CD14-positive monocyte (primary cell): Measurements from ENCODE around the gene TLR9. TPM values are rescaled to one million over a fixed set of nuclear protein-coding genes. Genes with fewer than 3 reads are reported as not detected.

Experiments used
- DNase-seq, 3 donors: peaks; one replicate each; pipeline ENCODE4 v3.0.0-alpha.2; 2011 to 2022
- H2AFZ ChIP-seq: 2 replicates; pipeline ENCODE4 v1.6.0; 2012; ENCODE audit warnings: mild to moderate bottlenecking, low read depth, low read length, inconsistent platforms; ENCODE audit not compliant: insufficient read depth, poor library complexity, severe bottlenecking
- H3K27ac ChIP-seq, 2 donors: 1 replicate in 1 of 2; 2 replicates in 1 of 2; pipeline ENCODE4 v1.5.1; 2012 to 2013; ENCODE audit warnings: low read length in 2 of 2, control low read depth in 1 of 2, inconsistent platforms in 1 of 2, low read depth in 1 of 2, mild to moderate bottlenecking in 1 of 2
- H3K27me3 ChIP-seq, 2 donors: one replicate each; pipeline versions ENCODE4 v1.6.0 to v1.6.1; 2011 to 2013; ENCODE audit warnings: low read length in 2 of 2; ENCODE audit not compliant: control insufficient read depth in 2 of 2, insufficient read depth in 2 of 2
- H3K36me3 ChIP-seq, 2 donors: replicated peaks in 1 of 2; 1 replicate in 1 of 2; 2 replicates in 1 of 2; pipeline versions ENCODE4 v1.5.1 to v1.6.1; 2012 to 2013; ENCODE audit warnings: low read length in 2 of 2, control low read depth in 1 of 2, inconsistent platforms in 1 of 2, mild to moderate bottlenecking in 1 of 2; ENCODE audit not compliant: insufficient read depth in 2 of 2, control insufficient read depth in 1 of 2
- H3K4me1 ChIP-seq, 2 donors: 1 replicate in 1 of 2; 2 replicates in 1 of 2; pipeline versions ENCODE4 v1.5.1 to v1.6.1; 2012 to 2013; ENCODE audit warnings: low read length in 2 of 2, control low read depth in 1 of 2, inconsistent platforms in 1 of 2, mild to moderate bottlenecking in 1 of 2, moderate library complexity in 1 of 2; ENCODE audit not compliant: insufficient read depth in 2 of 2, control insufficient read depth in 1 of 2
- H3K4me2 ChIP-seq: replicated peaks from 2 replicates; pipeline ENCODE3; 2012; ENCODE audit warnings: low read length, moderate library complexity, mild to moderate bottlenecking; ENCODE audit not compliant: poor library complexity, severe bottlenecking; ENCODE audit errors: extremely low read depth
- H3K4me3 ChIP-seq, 3 experiments: fragments of 200-600 bp in 1 of 3; sonication (generic) in 1 of 3; replicated peaks in 1 of 3; 1 replicate in 2 of 3; 2 replicates in 1 of 3; pipeline ENCODE4 v1.5.1; 2011 to 2013; ENCODE audit warnings: low read length in 3 of 3, mild to moderate bottlenecking in 3 of 3, control low read depth in 2 of 3, low read depth in 2 of 3, inconsistent platforms in 1 of 3, moderate library complexity in 1 of 3
- H3K79me2 ChIP-seq: 2 replicates; pipeline ENCODE4 v1.6.0; 2012; ENCODE audit warnings: mild to moderate bottlenecking, control low read depth, inconsistent platforms, low read length, moderate library complexity; ENCODE audit not compliant: insufficient read depth
- H3K9ac ChIP-seq: 2 replicates; pipeline ENCODE4 v1.6.0; 2017; ENCODE audit warnings: low read length, mild to moderate bottlenecking; ENCODE audit not compliant: insufficient read depth, poor library complexity, severe bottlenecking
- H3K9me3 ChIP-seq, 2 donors: replicated peaks in 1 of 2; 1 replicate in 1 of 2; 2 replicates in 1 of 2; pipeline versions ENCODE4 v1.5.1 to v1.6.1; 2012 to 2013; ENCODE audit warnings: low read length in 2 of 2, control low read depth in 1 of 2; ENCODE audit not compliant: control insufficient read depth in 1 of 2, insufficient read depth in 1 of 2
- H4K20me1 ChIP-seq: 2 replicates; pipeline ENCODE4 v1.6.0; 2012; ENCODE audit warnings: mild to moderate bottlenecking, low read length, control low read depth, moderate library complexity; ENCODE audit not compliant: insufficient read depth
- H3K27ac Mint-ChIP-seq, 7 donors: one replicate each; pipeline ENCODE4 v1.8.0; 2020; ENCODE audit warnings: mild to moderate bottlenecking in 7 of 7, mixed read lengths in 7 of 7, moderate library complexity in 6 of 7, inconsistent platforms in 2 of 7
- H3K27me3 Mint-ChIP-seq, 3 donors: one replicate each; pipeline ENCODE4 v1.8.0; 2021 to 2022; ENCODE audit warnings: low read depth in 3 of 3, mild to moderate bottlenecking in 3 of 3, mixed read lengths in 3 of 3, moderate library complexity in 3 of 3, inconsistent platforms in 1 of 3
- H3K36me3 Mint-ChIP-seq, 2 donors: one replicate each; pipeline ENCODE4 v1.8.0; 2020; ENCODE audit warnings: mixed read lengths in 2 of 2, inconsistent platforms in 1 of 2, mild to moderate bottlenecking in 1 of 2
- H3K4me1 Mint-ChIP-seq: one replicate; pipeline ENCODE4 v1.8.0; 2020; ENCODE audit warnings: mild to moderate bottlenecking, mixed read lengths
- H3K4me3 Mint-ChIP-seq, 2 donors: one replicate each; pipeline ENCODE4 v1.8.0; 2020; ENCODE audit warnings: mild to moderate bottlenecking in 2 of 2, mixed read lengths in 2 of 2, moderate library complexity in 1 of 2
- H3K9me3 Mint-ChIP-seq, 7 donors: one replicate each; pipeline ENCODE4 v1.8.0; 2020 to 2022; ENCODE audit warnings: mixed read lengths in 7 of 7, mild to moderate bottlenecking in 6 of 7, moderate library complexity in 6 of 7, inconsistent platforms in 2 of 7
- CTCF ChIP-seq: fragments of 200-600 bp; IDR thresholded peaks from one replicate; pipeline ENCODE4 v1.8.0; 2022; ENCODE audit warnings: antibody characterized with exemption, mild to moderate bottlenecking
- WGBS: methylation state at CpG from one replicate; pipeline ENCODE4 v1.1.5; 2013; ENCODE audit warnings: missing lambda C conversion rate; ENCODE audit not compliant: insufficient coverage; 5-methylcytosine and 5-hydroxymethylcytosine counted together
- intact Hi-C, 2 donors: fragments of 100-400 bp; cut with micrococcal nuclease; formaldehyde crosslinking; loops; one replicate each; pipeline versions ENCODE4 v1.15.0 to v1.15.1; 2023
- polyA plus RNA-seq, 3 donors: library from polyadenylated mRNA; depleted of rRNA in 1 of 3; unstranded in 2 of 3; stranded (reverse) in 1 of 3; fragments of 300-500 nt in 2 of 3; fragments of >200 nt in 1 of 3; fragmentation: Illumina TruSeq in 2 of 3; gene quantifications; 1 replicate in 2 of 3; 2 replicates in 1 of 3; pipeline ENCODE4 v1.2.3, GENCODE V29; 2012 to 2021

TLR9 gene
- polyA plus RNA-seq, 3 donors: 0.91 TPM; not detected in 2

GRCh38 chr3:52204337-52205073 is 20.9 kb downstream of the TLR9 start:
- H3K27ac Mint-ChIP-seq: peak overlapping the region; percentile 52 to 94 (median 83)
- peaks cover 76 to 77% of the 10 kb centered on the region in 2 donors for H3K36me3 Mint-ChIP-seq
- peak overlapping the region in 1 of 2 donors; percentile 71 for H3K27ac ChIP-seq
- H3K9ac ChIP-seq: no peak overlapping the region
- H3K27me3 ChIP-seq: no peaks in the 10 kb centered on the region
- peaks cover 70% of the 10 kb centered on the region for H3K79me2 ChIP-seq
- no peak overlapping the region for H3K4me3 Mint-ChIP-seq
- no peaks in the 10 kb centered on the region for H3K9me3 Mint-ChIP-seq
- 46% methylated on average over 3 of the region's 10 CpGs for WGBS
- DNase-seq: peak; percentile 49 to 74 (median 51)
- intact Hi-C loops: no loop called here
- TF ChIP-seq CTCF: no peak
- peaks cover 53 to 56% of the 10 kb centered on the region in 2 donors for H3K4me1 ChIP-seq
- H3K4me1 Mint-ChIP-seq: peaks cover 58% of the 10 kb centered on the region
- H3K4me2 ChIP-seq: no peak overlapping the region
- no peaks in the 10 kb centered on the region for H3K9me3 ChIP-seq
- H3K27me3 Mint-ChIP-seq: no peaks in the 10 kb centered on the region
- peaks cover 14% of the 10 kb centered on the region for H4K20me1 ChIP-seq
- no peak overlapping the region for H3K4me3 ChIP-seq
- H3K36me3 ChIP-seq: peaks cover 58 to 66% of the 10 kb centered on the region in 2 donors
- no peak overlapping the region for H2AFZ ChIP-seq

GRCh38 chr3:52203701-52204100 is 21.7 kb downstream of the TLR9 start:
- H3K9ac ChIP-seq: peak overlapping the region; percentile 57
- Mint-ChIP-seq H3K27me3 (no peaks in the 10 kb centered on the region), H3K4me3 (peak overlapping the region in 1 of 2 donors; percentile 51), H3K36me3 (peaks cover 72 to 75% of the 10 kb centered on the region in 2 donors), H3K27ac (peak overlapping the region; percentile 13 to 98 (median 94)), H3K4me1 (peaks cover 63% of the 10 kb centered on the region), H3K9me3 (no peaks in the 10 kb centered on the region)
- H3K27ac ChIP-seq: peak overlapping the region; percentile 80 to 96
- DNase-seq: no peak
- H3K4me2 ChIP-seq: no peak overlapping the region
- no peak for TF ChIP-seq CTCF
- WGBS: no CpG with 5 or more reads among the region's 1 CpG
- no peak overlapping the region for H2AFZ ChIP-seq
- peaks cover 22% of the 10 kb centered on the region for H4K20me1 ChIP-seq
- intact Hi-C loops: loop anchor here in 1 of 2 donors (2.0 kb wide), 1 partner anchor 15 kb away; no protein-coding TSS in a partner anchor
- no peaks in the 10 kb centered on the region for H3K9me3 ChIP-seq
- H3K27me3 ChIP-seq: no peaks in the 10 kb centered on the region
- peaks cover 60 to 64% of the 10 kb centered on the region in 2 donors for H3K4me1 ChIP-seq
- H3K36me3 ChIP-seq: peaks cover 50 to 58% of the 10 kb centered on the region in 2 donors
- no peak overlapping the region for H3K4me3 ChIP-seq
- peaks cover 75% of the 10 kb centered on the region for H3K79me2 ChIP-seq
